Measurements from ENCODE around the gene ADAMTS12.

- no peak for TF ChIP-seq CTCF (IDR thresholded peaks at IDR 0.05; ENCODE audit: low read depth, low read length)
- no peak for TF ChIP-seq EZH2phosphoT487 (IDR thresholded peaks at IDR 0.05; ENCODE audit: low read depth)
Measured at GRCh38 chr5:33474931-33475499, 416.8 kb downstream of the ADAMTS12 start.
